Stimulated activated CD8-positive, alpha-beta memory T cell treated with anti-CD3 and anti-CD28 coated beads, Interleukin-7, amount 100 ng/mL, for 4 hours (primary cell): ENCODE data around the gene WDFY3.
"Not testable (repeated sequence)": the region's sequence is repeated elsewhere in the genome, so short reads cannot be mapped to it uniquely, and the experiment has no call there.

Experiments
- DNase-seq, 2 donors: peaks; one replicate each; pipeline ENCODE4 v3.0.0-alpha.2; 2020; ENCODE audit warnings: low read depth in 2 of 2

Gene WDFY3

DNA sequence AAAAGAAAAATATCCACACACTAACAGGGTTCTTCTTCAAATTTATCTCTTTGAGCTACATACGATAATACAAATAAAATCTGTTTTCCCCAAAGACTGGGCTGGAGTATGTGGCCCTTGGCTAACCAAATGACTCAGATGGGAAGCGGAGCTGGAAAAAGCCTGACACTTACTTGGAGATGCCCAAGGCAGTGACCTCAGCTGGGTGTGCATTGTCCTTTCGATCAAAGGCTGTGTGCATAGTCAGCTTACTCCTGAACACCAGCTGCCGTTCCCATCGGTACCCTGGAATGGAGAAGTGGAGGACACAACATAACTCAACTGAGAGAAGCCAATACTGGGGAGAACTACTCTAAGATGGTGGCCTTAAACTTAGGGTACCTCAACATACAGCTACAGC, 288.5 kb downstream of the WDFY3 start:
- DNase-seq: no peak

DNA sequence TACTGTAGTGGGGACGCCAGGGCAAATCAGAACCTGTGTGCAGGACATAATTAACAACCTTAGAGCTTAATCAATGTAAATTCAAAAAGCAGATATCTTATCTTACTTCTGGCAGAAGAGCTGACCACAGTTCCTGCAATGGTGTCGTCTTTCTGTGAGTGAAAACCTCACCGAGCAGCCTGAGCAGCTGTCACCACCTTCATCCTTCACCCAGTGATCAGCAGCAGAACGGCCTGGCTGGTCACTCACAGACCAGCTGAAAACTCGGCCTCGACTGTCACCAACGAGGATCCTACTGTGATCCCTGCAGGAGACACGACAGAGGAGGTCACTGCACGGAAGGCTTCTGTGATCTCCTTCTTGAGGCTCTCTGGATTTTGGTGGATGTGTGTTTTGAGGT, 289.4 kb downstream of the WDFY3 start:
- no peak for DNase-seq

DNA sequence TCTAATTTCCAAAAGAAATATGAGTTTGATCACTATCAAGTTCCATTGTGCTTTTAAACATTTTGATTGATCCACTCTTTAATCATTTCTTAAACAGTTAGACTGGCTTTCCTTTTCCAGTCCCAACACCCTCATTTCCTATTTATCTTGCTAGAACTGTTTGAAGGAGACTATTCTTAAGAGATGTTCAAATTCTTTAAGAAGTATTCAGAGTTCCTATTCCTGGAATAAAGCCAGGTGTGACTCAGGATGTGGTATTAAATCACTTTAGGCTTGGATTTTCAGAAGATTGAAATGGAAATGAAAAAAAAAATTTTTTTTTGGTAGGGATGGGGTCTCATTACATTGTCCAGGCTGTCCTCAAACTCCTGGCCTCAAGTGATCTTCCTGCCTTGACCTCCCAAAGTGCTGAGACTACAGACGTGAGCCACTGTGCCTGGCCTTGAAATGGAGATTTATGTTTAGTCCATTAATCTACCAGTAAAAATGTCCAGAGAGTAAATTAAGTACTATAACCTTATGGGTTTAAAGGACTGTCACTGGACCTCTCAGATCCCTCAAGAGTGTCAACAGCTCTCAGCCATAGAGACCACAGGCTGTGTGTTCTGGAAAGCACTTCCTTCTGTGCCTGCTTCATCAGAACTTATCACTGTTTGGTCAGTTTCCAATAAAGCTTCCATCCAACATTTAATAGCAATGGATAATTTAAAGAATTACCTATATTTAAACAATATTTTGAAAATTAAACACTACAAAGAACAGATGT, 292.8 kb downstream of the WDFY3 start:
- DNase-seq: no peak

DNA sequence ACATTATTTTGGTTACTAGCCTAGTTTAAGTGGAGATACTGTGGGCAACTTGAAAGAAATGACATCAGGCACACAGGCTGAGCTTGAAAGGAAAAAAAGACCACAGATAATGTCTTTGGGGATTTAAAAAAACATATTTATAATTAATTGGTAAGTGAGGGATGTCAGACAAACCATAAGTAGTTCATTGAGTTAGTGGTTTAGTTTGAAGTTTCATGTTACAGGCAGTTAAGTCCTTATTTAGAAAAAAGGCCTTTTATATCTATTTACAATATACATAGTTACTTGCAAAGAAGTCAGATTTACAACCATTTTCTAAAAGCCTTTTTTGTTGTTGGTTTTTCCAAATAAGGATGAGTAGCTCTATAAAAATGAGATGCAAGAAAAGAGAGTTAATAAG, 294.3 kb downstream of the WDFY3 start:
- no peak for DNase-seq

DNA sequence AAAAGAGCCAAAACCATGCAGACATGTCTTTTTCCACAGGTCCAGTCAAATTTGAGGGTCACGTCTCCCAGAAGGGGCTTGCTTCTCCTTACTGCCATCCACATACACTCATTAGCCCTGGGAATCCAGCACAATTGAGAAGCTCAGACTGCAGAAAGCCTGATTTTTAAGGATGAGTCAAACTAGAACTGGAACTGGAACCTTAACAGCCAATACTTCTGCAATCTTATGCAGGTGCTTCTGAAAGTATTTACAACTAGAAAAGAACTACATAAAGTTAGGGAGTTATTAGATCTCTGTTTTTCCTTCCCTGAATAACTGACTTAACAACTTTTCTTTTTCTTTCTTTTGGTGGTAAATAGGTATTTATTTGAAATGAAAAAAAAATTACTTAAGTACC, 297.3 kb downstream of the WDFY3 start:
- DNase-seq: no peak

DNA sequence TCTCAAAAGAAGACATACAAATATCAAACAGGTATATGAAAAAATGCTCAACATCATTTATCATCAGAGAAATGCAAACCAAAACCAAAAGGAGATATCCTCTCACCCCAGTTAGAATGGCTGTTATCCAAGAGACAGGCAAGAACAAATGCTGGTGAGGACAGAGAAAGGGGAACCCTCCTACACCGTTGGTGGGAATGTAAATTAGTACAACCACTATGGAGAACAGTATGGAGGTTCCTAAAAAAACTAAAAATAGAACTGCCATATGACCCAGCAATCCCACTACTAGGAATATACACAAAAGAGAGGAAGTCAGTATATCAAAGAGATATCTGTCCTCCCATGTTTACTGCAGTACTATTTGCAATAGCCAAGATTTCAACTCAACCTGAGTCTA, 300.1 kb downstream of the WDFY3 start:
- no peak for DNase-seq

DNA sequence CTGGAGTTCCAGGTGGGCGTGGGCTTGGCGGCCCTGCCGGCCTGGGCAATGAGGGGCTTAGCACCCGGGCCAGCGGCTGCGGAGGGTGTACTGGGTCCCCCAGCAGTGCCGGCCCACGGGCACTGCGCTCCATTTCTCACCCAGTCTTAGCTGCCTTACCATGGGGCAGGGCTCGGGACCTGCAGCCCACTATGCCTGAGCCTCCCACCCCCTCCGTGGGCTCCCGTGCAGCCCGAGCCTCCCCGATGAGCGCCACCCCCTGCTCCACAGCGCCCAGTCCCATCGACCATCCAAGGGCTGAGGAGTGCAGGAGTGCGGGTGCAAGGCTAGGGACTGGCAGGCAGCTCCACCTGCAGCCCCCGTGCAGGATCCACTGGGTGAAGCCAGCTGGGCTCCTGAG, 301.7 kb downstream of the WDFY3 start:
- not testable (repeated sequence) for DNase-seq

DNA sequence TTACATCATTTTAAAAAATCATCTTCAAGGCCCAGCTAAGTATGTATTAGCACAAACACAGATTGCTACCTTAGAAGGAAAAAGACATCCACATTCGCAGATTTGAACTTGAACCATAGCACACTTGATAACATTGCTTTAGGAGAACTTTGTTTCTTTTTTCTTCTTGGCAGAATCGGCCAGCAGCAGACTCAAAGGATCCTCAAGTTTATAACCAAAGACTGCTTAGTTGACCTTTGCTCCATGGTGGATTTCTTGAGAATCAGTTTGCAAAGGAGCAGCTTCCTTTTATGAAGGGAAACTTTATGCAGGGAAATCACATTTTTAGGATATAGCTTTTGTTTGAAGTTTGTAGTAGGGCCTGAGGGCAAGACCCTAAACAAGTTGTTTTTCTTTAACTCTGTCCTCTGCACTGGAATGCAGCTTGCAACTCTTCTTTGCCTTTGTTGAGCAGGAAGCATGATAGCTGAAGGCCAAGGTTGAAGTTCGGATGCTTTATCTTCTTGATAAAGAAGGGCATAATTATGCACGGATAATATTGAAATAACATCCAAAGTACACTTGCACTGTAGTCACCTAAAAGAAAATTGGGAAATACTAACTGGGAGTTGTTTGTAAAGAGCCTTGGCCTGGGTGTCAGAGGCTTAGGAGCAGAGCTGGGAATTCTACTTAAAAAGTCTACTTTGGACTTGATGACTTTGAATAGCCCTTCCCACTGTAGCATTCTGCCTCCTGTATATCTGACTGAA, 305.1 kb downstream of the WDFY3 start:
- DNase-seq: no peak

DNA sequence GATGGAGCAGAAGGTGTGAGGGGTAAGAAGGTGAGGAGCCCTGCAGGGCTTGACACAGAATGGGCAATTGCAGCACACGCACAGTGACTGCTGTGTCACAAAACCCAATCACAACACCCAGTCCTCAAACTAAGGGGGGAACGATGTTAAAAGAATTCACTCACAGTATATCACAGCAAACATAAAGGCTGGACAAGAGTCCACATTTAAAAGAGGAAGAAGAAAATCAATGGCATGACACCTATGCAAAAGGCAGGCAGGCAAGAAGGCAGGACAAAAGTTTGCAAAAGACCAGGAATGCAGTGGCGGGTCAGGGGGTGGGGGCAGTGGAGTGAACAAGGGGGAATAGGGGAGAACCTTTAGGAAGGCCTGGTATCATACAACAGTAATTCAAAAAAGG, 305.9 kb downstream of the WDFY3 start:
- no peak for DNase-seq

DNA sequence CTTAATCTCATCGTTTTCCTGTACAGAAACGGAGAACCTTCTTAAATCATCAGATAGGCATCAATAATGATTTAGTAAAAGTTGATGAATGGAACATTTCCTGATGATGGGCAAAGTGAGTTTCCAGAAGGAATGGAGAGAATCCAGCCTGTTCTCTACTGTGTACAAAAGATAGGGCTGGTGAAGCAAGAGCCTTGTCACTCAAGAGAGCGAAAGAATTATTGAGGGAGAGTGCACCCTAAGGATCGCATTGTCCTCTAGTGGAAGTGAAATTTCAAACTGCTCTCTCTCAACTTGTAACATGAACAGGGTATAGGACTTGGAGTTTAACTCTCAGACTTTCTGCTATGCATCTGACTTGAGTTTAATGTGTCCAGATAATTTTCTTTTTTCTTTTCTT, 314.0 kb downstream of the WDFY3 start:
- DNase-seq: no peak

DNA sequence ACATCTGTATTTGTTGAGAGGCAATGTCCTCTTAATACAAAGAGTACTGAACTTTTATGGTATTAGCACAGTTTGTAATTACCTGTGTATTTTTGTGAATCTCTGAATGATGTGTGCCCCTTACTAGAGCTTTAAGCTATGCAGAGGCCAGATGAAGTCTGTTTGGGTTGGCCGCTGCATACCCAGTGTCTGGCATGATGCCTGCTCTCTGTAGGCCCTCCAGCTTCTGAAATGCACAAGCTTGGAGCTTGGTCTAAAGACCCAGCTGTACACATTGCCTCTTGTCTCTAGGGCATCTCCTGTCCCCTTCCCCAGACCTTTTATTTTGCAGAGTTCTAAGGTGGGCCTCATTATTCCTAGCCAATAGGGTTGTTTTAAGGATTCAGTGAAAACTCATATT, 315.0 kb downstream of the WDFY3 start:
- no peak for DNase-seq

DNA sequence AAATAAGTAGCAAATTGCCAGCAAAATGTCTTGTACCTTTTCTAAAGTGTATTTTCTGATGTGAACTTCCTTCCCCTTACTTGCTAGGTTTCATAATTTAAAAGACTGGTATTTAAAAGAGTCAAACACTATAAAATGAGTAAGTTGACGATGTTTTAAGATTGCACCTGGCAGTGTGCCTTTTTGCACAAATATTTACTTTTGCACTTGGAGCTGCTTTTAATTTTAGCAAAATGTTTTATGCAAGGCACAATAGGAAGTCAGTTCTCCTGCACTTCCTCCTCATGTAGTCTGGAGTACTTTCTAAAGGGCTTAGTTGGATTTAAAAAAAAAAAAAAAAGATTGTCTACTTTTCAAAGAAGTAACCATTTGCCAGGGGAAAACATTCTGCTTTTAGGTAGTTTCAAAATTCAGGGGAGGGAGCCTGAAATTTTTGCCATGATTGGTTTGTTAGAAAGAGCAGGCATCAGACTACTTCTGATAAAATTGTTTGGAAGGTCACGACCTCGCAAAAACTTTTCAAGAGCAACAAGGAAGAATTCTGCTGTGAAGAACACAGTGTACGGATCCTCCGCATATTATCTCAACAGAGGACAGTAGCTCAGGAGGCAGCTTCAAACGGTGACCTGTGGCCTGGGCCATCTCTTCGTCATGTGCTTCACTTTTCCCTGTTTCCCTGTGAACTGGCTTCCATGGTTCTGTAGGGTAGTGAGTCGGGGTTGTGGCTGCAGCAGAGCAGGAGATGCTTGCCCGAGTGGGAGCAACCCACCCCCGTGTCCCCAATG, 317.4 kb downstream of the WDFY3 start:
- no peak for DNase-seq

DNA sequence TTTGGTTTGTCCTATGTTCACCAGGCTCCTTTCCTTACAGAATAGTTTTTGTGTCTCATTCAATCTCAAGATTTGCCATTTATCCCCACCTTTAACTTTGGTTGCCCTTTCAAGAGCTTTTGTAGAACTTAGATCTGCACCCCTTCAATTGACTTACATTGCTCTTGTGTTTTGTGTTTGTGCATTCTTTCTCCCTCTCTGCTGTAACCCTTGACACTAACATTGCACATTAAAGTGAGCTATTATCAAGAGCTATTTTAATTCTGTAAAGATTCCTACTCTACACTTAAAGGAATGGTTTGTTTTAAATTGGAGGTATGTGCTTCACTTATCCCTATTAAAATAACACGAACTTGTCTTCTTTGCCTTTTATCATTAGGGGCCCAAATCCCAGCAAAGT, 318.3 kb downstream of the WDFY3 start:
- no peak for DNase-seq

DNA sequence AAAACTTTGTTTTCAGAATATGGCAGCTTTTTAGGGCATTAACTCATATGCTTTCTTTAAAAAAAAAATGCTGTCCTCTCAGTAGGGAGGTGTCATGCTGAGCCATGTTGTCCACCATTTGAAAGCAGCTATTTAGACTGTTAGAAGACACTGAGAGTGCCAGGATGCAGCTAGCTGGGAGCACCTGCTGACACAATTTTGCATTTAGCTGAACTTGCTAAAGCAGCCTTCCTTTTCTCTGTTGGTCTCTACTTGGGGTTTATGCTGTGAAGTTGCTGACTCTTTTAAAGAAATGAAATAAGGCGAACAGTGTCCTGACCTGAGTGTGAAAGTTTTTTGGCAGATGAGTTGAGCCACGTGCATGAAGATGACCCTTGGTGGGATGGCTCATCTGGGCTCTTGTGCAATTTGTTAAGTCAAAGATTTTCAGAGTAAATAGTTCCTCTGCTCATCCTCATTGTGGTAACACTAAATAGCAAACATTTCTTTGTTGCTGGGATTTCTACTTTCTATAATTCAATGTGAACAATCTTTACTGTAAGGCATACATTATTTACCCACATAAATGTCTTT, 319.1 kb downstream of the WDFY3 start:
- DNase-seq: no peak

DNA sequence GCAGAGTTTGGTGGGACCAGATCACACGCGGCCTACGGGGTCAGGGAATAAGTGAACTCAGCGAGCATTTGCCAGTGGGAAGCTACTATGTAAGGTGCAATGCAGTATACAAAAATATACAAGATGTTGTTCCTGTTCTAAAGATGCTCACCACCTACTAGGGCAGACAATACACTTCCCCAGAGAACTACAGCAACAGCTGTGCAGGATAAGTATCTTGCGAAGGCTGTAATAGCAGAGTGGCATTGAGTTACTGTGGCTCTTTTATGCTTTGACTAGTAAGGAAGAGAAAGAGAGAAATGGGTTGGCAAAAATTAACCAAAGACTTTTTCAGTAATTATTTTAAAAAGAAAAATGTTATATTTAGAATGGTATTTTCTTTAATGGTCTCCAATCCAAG, 322.4 kb downstream of the WDFY3 start:
- no peak for DNase-seq

DNA sequence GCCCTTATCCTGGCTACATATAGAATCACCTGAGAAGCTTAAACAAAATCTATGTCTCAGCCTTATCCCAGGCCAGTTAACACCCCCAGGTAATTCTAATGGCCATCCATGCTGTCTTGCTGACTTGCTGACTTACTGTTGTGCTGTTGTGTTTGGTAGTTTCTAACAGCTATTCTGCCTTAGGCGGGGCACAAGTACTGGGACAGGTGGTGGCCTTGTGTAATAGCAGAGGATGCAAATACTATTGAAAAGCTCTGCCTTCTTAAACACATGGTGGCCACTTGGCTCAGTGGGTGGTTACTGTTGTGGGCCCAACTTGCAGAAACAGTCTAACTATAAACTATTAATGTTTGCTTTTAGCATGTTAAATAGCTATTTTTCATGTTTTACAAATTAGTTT, 327.3 kb downstream of the WDFY3 start:
- DNase-seq: no peak

DNA sequence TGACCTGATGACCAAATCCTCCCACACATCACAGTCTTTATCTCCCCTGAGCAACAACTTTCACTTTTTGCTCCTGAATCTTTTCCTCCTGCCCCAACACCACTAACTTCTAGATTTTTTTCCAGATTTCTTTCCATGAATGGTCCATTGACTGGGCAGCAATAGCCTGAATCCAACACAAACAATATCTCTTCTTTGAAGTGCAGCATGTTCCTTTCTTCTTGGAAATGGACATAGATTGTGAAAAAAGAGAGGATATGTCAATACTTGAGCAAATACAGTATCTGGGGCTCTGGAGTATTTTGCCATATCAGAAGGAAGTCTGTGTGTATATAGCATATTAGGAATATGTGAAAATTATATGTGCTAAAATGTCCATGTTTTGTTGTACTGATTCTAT, 328.4 kb downstream of the WDFY3 start:
- DNase-seq: no peak

DNA sequence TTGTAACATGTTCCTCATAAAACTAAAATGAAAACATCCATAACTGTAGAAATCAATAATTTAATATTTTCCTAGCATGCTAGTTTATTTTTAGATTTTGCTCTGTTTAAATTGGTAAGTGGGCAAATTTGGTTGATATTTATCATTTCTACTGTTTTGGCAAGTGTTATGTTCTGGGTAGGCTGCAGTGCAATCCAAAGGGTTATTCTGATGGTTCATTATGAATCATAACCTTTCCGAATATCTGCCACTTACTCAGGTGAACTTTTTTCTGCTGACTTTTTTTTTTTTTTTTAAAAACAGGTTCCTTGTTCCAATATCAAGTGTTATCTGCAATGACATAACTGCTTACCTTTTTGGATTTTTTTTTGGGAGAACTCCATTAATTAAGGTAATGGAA, 331.5 kb downstream of the WDFY3 start:
- no peak for DNase-seq

DNA sequence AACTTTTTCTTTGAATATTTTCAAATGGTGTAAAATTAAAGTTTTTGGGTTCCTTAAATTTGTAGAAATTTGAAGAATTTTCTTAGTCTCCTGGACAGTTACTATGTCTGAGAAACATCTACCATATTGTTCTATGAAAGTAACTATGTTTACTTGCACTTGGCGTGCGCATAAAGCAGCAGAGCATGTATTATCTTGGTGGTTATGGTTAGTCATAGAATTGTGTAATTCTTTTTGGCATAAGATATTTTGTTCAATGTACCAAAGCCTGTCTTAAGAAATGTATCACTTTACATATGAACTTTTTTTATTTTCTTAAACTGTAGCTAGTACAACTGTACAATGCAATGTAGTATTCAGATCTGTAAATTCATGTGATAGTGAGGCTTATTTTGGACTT, 334.4 kb downstream of the WDFY3 start:
- no peak for DNase-seq

DNA sequence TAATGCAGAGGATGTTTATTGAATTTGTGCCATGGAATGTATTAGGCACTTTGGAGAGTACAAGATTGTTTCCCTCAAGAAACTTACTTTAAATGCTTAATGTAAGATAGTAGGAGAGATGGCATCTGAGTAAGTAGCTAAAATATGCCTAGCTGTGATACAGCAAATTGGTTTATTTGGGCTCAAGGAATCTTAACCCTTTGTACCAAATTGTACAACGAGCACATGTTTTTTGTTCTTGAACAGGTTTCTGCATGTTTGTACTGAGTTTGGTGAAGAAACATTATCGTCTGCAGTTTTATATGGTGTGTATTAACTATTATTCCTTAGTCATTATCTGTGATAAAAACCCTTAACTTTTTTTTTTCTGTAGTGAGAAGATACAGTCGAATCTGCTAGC, 334.9 kb downstream of the WDFY3 start:
- DNase-seq: no peak

DNA sequence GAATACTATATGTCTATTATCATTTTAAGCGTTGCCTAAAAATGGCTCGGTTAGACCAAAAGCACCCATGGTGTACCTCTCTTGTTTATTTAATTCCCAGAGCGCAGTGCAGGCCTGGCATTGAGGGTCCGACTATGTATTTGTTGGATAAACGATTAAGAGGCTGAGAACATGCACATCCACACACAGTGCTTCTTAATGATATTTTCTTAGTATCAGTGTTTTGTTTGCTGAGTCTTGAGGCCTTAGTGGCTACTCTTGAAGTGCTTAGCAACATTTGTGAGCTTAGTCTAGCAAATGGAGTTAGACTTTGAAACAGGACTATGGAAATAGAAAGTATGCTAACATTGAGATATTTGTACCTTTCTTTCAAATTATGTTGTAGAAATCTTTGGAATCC, 339.8 kb downstream of the WDFY3 start:
- DNase-seq: no peak

DNA sequence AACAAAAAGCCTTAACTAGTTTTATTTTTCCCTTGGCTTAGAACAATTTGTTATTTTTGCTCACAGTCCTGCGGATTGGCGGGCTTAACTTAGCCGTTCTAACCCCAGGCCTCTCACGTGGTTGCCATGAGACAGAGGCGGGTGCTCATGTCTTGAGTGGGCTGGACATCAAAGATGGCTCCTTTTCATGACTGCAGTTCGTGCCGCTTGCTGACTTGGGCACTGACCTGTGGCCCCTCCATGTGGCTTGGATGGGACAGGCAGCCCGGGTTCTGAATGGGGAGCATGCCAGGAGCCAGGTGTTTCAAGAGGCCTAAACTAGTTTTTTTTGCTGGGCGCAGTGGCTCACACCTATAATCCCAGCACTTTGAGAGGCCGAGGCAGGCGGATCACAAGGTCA, 342.8 kb downstream of the WDFY3 start:
- no peak for DNase-seq
